Left kidney (tissue), 2 donors: ENCODE measurements around the gene ARMC2. TPM values are rescaled to one million over a fixed set of nuclear protein-coding genes. Genes with fewer than 3 reads are reported as not detected.
"Not testable (repeated sequence)": the region's sequence is repeated elsewhere in the genome, so short reads cannot be mapped to it uniquely, and the experiment has no call there.

Experiments used
- DNase-seq: peaks from one replicate; pipeline ENCODE4 v3.0.0-alpha.2; 2013
- polyA plus RNA-seq: library from polyadenylated mRNA; unstranded; fragments of 120-200 nt; gene quantifications from one replicate; pipeline ENCODE4 v1.2.1, GENCODE V29; 2013; ENCODE audit not compliant: insufficient read length

The ARMC2 gene
- polyA plus RNA-seq, 1 donor = 15.7 TPM

DNA sequence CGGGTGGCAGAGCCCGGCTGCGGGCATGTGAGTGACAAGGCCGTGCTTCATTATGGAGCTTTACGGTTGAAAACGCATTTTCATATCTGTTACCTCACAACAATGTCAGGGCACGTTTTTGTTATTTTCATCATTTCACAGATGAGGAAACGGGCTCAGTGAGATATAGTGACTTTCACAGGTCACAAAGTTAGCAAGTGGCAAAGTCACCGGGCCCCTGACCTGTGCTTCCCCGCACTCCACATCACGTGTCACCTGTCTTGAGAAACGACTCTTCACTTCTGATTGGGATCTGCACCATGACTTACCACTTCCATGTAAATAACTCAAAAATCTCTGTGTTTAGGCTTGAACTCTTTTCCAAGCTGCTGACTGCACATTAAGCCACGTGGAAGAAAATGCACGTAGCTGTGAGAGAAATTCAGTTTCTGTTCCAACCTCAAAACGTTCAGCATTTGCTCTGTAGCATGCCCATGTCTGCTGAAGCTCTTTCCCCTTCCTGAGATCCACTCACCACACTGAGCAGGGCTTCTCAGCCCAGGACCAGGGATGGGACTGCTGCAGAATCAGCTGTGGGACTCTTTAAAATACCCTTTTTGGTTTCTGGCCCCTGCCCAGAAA lies 107.2 kb downstream of the ARMC2 start:
- no peak for DNase-seq

DNA sequence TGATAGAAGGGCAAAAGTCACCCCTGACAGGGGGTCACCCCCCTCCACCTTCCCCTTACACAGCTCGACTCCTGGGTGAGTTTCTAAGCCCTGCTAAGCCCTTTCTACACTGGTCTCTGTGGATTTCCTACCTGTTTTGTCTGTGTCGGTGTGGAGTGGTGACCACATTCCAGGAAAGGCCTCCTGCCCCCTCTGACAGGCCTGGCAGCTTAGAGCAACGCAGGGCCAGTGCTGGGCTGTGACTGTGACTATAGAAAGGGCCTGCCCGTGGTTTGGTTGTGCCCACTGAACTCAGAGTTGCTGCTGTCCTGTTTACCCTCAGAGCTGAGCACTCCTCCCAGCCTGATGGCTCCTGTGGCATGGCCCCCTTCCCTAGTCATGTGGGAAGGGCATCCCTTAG lies 109.0 kb downstream of the ARMC2 start:
- no peak for DNase-seq

DNA sequence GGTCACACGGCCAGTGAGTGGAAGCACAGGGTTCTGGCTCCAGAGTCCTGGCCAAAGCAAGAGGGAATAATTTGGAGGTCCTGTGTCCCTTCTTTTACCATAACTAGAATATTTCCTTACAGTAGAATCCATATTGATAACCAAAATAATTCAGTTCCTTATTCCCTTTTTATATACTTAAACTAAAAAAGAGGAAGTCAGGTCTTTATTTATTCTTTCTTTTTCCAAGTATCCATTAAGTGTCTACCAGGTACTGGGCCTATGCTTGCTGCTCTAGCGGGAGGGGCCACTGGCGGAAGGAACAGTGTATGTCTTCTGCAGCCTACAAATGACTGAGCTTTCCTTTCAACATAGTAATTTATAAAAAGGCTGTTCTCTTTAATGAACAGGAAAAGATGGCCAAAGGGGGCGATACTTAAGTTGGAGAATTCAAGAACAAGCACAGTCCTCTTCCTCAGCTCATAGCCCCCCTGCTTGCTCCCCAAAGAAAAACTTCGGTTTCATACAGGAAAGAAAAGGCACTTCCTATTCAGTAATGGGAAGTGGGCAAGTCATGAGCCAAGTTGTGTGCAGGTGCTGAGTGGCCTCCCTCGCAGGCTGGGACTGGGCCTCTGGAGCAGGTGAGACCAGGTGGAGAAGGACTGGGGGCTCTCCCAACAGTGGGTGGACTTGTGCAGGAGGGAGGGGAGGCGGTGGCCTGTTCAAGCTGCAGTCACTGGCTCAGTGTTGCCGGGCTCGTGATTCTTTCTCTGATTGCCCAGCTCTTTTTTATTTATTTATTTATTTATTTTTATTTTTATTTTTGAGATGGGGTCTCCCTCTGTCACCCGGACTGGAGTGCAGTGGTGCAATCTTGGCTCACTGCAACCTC lies 110.9 kb downstream of the ARMC2 start:
- DNase-seq = no peak

DNA sequence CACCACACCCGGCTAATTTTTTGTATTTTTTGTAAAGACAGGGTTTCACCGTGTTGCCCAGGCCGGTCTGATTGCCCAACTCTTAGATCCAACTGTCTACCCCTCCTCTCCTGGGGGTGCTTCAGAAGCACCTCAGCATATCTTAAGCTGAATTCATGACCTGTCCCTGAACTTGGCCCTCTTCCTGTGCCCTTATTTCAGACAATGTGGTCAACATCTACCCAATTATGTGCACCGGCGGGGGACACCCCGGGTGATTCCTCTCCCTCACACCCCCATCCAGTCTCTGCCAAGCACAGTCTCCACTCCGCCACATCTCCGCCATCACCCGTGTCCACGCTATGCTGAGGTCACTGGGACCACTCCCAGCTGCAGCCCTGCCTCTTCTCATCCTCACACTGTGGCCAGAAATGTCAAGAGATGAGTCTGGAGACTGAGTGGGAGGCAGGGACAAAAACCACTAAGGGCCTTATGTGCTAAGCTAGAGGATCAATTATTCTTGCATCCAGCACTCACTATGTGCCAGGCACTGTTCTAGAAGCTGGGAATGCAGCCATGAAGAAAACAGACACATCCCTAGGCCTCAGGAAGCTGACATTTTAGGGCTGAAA lies 111.9 kb downstream of the ARMC2 start:
- DNase-seq = no peak

DNA sequence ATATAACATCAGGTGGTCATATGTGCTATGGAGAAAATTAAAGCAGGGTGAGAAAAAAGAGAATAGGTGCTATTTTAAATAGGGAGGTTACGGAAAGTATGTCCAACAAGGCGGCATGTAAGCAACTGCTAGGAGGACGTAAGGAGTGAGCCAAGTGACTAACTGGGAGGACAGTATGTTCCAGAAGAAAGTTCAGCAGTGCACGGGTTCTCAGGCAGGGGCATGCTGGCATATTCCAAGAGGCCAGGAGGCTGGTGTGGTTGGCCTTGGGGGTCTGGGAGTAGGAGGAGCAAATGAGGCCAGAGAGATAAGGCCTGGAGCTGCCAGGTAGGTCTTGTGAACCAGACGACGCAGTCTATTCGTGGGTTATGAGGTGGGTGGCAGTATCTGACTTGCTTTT lies 112.4 kb downstream of the ARMC2 start:
- DNase-seq = no peak

DNA sequence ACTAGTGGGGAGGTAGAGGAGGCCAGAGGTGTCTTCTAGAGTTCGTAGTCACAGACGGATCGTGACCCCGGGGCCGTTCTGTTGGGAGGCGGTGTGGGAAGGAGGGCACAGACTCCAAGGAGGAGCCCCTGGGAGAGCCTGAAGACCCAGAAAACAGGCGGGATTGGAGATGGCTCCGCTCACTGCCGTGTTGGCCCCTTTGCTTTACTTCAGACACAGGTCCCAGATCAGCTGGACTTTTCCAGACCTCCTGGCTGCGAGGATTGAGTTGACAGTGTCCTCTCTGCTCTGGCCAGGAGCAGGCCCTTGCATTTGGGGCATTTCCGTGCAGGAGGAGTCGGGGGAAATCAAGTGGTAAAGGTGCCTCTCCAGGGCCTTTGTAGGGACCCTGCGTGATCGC lies 112.9 kb downstream of the ARMC2 start:
- no peak for DNase-seq

DNA sequence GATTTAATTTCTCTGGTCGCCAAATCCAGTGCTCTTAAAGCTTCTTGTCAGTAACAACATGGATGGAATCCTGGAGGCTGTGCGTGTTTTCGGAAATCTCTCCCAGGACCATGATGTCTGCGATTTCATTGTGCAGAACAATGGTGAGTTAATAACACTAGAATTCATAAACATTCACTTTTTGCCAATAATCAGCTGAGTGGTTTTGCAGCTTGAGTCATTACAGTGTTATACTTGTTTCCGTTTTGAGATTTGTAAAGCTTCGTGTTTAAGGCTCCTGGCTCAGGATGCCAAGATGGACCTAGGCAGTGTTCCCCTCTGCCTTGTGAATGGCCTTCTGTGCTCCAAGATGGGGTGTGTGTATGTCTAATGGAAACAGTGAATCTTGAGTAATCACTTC lies 113.8 kb downstream of the ARMC2 start:
- DNase-seq = no peak

DNA sequence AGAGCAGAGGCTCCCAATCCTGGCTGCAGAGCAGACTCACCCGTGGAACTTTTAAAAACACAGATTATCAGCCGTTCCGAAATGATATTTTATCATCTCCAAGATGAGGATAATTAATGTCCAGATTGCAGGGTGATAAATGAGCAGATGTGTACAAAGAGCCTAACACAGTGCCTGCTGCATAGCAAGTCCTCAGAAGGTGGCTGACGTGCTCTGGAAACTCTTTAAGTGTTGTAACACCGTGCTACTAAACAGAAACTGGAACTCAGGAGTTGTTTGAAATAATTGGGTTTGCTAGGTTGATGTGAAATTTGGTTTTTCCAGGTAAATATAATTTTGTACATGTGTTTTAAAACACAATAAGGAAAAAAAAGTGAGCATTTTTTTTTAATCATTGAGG lies 118.0 kb downstream of the ARMC2 start:
- DNase-seq = no peak

DNA sequence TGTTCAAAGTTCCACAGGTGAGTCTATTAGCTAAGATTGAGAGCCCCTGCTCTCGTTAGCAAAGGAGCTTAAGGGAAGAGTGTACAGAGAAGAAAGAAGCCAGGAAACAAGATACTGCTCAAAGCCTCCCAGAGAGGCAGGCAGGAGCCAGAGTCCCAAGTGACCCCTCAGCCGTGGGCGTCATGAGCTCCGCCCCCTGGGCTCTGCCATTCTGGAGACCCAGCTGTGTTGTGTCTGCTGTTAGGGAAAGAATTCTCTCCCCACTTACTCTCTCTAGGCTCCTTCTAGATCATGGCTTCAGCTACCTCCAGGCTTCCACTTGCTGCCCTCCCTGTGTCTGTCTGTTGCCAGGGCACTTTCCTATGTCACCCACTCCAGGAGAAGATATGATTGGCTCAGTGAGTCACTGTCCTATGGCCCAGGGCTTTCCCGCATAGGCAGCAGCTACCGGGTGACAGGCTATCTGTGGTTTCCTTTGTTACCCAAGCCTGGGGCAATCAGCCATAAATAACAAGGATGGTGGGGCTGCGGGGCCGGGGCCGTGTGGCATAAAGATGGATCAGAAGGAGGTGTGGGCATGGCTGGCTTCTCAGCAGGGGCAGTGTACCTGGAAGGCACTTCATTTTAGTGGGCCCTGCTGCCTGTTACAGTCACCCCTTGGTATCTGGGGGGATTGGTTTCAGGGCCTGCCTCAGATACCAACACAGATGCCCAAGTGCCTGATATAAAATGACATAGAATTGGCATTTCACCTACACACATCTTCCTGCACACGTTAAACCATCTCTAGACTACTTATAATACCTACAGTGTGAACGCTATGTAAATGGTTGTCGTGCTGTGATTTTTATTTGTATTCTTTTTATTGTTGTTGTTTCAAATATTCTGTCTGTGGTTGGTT lies 118.9 kb downstream of the ARMC2 start:
- peak; percentile 75 for DNase-seq

DNA sequence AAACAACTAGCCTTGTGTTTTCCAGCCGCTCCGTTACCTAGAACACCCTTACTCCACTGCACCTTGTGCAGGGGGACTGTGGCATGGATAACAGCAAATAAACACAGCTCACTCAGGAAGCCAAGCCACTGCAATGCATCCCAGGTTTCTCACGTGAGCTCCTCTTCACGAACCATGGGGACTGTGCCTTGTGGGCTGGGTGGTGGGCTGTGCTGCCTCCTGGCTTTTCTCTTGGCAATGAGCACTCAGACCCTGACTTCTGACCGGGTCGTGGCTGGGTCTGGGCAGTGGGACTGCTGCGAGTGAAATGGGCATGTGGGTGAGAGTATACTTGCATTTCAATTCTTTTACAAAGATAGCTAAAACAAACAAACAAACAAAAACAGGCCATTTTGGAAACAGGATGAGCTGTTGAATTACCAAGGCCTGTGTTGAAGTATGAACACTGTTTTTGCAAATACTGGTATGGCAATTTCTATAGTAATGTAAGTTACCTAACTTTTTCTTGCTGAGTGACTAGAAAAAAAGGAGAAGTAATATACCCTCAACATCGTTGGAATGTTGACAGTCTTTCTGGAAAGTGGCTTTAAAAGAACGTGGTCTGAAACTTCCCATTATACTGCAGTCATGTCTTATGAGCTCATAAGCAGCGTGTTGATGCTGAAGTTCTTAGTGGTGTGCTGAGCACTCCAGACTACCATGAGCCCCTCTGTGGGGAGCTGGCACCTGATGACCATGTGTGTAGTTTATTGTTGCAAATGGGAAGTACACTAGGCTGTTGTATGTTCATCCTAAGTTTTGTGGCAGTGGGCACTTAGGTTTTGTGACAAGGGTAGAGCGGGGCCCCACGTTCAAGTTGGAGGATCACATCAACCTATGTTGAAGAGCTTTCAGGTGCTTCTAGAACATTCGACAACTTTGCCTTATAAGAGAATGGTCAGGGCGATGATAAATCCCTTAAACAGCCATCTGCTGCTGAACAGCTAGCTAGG lies 120.4 kb downstream of the ARMC2 start:
- no peak for DNase-seq

DNA sequence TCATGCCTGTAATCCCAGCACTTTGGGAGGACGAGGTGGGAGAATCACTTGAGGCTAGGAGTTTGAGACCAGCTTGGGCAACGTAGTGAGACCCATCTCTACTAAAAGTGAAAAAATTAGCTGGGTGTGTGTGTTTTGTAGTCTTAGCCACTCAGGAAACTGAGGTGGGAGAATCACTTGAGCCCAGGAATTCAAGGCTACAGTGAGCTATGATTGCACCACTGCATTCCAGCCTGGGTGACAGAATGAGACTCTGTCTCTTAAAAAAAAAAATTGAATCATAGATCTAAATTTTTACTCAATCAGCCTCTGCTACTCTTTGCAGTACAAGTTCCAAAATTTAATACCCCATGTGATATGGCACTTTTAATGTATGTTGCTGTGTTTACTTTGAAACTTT lies 121.6 kb downstream of the ARMC2 start:
- no peak for DNase-seq

DNA sequence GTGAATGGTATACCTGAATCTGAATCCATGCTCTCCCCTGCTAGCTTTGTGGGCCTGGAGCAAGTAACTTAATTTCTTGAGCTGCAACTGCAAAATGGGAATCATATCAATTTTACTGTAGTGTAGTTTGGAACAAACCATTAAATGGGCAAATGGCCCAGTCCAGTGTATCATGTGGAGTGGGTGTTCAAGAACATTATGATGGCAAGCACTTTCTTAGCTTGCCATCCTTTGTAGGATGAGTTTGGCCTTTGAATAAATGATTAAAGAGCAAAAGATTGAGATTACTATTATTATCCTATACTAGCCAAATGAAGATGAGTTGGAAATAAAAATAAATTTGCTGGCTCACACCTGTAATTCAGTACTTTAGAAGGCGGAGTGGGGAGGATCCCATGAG lies 126.0 kb downstream of the ARMC2 start:
- DNase-seq = no peak

DNA sequence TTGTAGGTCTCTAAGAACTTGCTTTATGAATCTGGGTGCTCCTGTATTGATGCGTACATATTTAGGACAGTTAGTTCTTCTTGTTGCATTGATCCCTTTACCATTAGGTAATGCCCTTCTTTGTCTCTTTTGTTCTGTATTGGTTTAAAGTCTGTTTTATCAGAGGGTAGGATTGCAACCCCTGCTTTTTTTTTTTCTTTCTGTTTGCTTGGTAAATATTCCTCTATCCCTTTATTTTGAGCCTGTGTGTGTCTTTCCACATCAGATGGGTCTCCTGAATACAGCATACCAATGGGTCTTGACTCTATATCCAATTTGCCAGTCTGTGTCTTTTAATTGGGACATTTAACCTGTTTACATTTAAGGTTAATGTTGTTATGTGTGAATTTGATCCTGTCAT lies 130.4 kb downstream of the ARMC2 start:
- not testable (repeated sequence) for DNase-seq

DNA sequence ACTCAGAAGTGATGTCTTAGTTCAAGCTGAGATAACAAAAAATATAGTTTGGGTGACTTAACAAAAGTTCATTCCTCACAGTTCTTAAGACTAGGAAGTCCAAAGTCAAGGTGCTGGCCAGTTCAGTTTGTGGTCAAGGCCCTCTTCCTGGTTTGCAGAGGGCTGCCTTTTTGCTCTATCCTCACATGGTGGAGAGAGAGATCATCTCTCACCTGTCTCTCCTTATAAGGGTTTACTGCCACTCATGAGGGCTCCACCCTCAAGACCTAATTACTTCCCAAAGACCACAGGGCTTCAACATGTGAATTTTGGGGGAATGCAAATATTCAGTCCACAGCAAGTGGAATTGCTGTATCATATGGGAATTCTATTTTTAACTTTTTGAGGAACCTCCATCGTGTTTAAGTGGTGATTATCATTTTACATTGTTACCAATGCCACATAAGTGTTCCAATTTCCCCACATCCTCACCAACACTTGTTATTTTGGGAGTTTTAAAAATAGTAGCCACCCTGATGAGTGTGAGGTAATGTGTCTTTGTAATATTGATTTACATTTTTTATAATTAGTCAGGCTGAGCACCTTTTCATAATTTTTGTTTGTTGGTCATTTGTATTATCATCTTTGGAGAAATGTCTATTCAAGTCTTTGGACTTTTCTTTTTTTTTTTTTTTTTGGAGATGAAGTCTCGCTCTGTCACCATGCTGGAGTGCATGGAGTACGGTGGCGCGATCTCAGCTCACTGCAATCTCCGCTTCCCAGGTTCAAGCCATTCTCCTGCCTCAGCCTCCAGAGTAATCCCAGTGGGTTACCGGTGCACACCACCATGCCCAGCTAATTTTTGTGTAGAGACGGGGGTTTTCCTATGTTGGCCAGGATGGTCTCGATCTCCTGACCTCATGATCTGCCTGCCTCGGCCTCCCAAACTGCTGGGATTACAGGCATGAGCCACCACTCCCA lies 134.2 kb downstream of the ARMC2 start:
- DNase-seq = no peak

DNA sequence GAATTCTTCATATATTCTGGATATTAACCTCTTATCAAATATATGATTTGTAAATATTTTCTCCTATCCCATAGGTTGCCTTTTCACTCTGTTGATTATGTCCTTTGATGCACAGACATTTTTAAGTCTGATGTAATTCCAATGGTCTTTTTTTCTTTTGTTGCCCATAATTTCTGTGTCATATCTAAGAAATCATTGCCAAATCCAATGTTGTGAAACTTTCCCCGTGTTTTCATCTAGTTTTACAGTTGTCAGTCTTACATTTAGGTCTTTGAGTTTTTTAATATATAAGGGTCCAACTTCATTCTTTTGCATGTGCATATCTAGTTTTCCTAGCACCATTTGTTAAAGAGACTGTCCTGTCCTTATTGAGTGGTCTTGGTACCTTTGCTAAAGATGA lies 134.9 kb downstream of the ARMC2 start:
- no peak for DNase-seq

DNA sequence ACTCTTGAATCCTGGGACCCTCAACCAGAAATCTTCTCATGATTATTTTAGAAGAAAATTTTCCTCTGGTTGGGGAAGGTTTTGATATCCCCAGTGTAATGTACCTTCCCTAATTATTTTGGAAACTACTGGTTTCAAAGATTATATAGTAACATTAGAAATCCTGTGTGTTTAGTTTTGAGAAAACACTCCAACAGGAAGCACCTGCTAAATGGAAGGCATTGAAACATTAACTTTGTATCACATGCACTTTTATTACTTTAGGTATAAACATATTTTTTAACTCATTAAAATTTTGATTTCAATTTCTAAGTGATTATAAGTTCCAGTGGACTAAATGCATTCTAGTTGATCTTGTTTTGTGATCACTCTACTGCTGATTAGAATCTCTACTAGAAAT lies 137.1 kb downstream of the ARMC2 start:
- no peak for DNase-seq

DNA sequence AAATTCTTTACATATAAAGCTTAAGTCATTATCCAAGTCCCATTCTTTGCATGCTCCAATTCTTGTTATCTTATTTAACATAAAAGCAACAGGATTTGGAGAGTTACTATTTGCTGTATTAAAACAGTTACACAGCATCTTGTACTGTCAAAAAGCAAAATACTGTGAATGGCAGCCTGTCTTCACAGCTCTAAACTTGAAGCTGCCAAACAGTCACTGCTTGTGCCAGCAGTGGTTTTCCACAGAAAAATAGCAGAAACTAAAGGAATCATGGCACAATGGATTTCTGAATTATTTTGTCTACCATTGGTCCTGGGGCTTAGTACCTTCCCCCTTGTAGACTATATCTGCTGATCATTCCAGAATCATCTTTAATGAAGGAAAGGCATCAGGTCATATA lies 138.9 kb downstream of the ARMC2 start:
- no peak for DNase-seq

DNA sequence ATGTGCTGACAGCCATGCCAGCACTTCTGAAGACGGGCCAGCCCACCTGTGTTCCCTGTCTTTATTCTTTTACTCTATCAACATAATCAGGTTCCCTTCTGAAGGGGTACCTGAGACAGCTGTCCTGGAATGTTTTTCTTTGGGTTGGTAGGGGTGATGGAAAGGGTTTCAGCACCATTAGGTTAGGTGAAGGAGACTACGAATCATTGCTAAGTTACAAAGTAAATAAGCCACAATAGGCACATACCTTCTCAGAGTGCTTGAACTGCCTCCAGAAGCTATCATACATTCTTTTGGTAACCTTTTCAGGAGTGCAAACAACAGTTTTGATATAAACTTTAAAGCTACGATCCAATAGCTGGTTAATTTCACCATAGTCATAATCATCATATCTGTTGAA lies 140.1 kb downstream of the ARMC2 start:
- DNase-seq = no peak

DNA sequence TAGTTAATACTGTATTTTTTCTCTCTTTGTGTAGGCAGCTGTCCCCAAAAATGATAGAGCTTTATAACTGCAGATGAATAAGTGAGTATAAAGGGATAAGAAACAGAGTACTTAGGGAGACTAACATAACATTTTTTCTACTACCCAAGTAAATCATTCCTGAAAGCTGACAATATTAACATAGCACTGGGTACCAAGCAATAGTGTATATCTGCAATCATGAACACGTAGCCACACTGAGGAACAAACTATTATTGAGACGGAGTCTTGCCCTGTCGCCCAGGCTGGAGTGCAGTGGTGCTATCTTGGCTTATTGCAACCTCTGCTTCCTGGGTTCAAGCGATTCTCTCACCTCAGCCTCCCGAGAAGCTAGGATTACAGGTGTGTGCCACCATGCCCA lies 140.5 kb downstream of the ARMC2 start:
- DNase-seq = no peak

DNA sequence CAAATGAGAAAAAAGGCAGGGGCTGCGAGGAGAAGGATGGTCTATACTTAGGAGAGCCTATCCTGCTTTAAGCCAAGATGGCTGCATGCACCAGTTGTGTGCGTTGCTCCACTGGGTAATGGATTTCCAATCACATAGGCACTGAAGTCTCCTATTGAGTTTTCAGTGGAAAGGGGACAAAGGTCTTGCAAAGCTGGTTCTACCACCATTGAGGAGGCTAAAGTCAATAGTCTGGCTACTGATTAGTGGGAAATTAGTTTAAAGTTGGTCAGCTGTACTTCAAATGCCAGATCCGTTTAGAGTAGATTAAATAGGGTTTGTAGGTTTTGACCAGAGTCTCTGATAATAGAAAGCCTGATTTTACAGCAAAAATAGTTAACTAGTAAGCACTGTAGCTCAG lies 141.5 kb downstream of the ARMC2 start:
- DNase-seq = no peak
